MM.1S (cell line): ENCODE data around the gene CLDN7.

Experiments used
- EZH2 ChIP-seq: fragments of 300-600 bp; sonication (generic); optimal IDR thresholded peaks from 2 replicates; pipeline ENCODE3; 2017; ENCODE audit warnings: low read depth, mild to moderate bottlenecking, antibody characterized with exemption, low read length, mixed read lengths
- EZH2phosphoT487 ChIP-seq: fragments of 300-600 bp; sonication (generic); IDR thresholded peaks from 2 replicates; pipeline ENCODE4 v1.6.1; 2018; ENCODE audit warnings: antibody characterized with exemption, low read length
- TF ChIP-seq, protein P1 (sequence below): fragments of 300-600 bp; sonication (generic); IDR thresholded peaks from 2 replicates; pipeline ENCODE4 v1.5.1; 2016; ENCODE audit warnings: antibody characterized with exemption, low read length, mixed read lengths

DNA sequence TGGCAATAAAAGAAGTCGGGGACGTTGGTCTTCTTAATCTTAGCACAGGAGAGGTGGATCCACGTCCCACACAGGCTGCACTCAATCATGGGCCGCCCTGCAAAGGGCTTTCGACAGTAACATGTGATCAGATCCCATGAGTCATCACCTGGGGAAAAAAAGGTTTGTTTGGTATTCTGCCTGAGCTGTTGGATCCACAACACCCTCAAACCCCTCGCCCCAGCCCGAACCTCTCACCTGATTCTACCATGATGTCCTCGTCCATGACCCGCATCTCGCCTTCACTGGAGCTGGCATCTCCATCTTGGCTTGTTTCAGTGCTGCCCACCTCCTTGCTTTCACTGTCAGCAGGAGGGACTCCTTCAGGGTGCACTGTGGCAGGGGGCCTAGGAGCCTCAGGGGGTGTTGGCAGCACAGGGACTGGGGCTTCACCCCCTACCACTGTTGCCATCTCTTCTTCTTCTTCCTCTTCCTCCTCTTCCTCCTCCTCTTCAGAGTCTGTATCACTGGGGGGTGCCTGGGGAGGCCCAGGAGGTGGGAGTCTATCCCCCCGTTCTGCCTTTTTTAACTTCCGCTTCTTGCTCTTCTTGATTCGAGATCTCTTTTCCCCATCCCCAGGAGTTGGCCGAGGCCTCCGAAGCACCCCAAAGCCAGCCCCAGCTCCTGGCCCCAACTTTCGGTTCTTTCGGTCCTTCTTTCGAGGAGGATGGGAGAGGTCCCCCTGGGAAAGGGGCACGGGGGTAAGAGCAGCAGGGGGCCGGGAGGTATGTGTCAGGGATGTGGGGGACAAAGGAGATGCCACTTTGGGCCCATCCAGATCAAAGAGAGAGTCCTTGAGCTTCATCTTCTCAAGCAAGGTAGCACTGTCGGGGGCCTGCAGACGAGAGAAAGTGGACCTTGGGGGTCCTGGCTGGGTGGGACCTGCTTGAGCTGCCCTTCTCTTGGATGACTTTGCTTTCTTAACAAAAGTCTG, 26.3 kb downstream of the CLDN7 start:
- TF ChIP-seq, protein P1, sequence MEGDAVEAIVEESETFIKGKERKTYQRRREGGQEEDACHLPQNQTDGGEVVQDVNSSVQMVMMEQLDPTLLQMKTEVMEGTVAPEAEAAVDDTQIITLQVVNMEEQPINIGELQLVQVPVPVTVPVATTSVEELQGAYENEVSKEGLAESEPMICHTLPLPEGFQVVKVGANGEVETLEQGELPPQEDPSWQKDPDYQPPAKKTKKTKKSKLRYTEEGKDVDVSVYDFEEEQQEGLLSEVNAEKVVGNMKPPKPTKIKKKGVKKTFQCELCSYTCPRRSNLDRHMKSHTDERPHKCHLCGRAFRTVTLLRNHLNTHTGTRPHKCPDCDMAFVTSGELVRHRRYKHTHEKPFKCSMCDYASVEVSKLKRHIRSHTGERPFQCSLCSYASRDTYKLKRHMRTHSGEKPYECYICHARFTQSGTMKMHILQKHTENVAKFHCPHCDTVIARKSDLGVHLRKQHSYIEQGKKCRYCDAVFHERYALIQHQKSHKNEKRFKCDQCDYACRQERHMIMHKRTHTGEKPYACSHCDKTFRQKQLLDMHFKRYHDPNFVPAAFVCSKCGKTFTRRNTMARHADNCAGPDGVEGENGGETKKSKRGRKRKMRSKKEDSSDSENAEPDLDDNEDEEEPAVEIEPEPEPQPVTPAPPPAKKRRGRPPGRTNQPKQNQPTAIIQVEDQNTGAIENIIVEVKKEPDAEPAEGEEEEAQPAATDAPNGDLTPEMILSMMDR, result no peak
- TF ChIP-seq EZH2 (no peak), EZH2phosphoT487 (no peak)
